Activated T-helper 1 cell treated with Interleukin-2 at 50 U/mL for 16 hours (primary cell): ENCODE measurements around the gene LCE3B.

Experiments used
- DNase-seq: peaks from one replicate; pipeline ENCODE4 v3.0.0-alpha.2; 2020; ENCODE audit warnings: low read depth

Gene LCE3B

DNA sequence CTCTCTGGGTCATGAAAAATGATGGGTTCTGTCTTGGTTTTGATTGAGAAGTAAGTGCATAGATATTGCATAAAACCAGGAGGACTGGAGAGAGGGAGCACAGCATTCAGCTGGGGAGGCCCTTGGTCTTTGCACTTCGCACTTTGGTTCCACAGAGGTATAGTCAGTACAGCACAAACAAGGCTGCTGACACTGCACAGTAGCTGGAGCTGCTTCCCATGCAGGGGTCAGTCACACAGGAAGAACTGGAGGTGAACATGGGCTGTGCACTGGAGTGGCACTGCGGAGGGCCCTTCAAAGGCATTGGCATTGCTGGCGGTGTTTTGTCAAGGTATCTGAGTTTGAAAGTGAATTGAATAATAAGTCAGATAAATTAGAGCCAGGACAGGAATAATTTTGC is 45.0 kb downstream of the LCE3B start:
- no peak for DNase-seq

DNA sequence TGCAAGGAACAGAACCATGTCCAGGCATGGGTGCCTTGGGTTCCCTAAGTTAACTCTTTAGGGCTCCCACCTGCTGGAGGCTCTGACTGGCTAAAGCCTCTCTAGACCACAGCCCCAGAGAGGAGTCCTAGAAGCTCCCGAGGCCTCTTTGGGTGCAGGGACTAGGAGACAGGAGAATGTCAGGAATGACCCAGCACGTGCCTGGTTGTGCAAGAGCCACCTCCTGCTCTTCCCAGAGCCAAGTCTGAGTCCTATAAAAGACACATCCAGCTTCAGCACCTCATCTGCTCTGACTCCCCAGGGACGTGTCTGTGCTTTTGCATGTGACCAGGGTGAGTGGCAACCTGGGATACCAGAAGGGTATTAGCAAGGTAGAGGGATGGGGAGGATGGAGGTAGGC is 49.5 kb downstream of the LCE3B start, which contains the start of gene LCE2D:
LCE2D (plus strand) TSS at position 283 of the 400 bp plus-strand sequence. CDS start 726 bp downstream, outside the sequence.
- no peak for DNase-seq
